Measurements from ENCODE around the gene RGS6. TPM values are rescaled to one million over a fixed set of nuclear protein-coding genes. Genes with fewer than 3 reads are reported as not detected.

RGS6 gene
- polyA plus RNA-seq, 3 donors, result not detected

DNA sequence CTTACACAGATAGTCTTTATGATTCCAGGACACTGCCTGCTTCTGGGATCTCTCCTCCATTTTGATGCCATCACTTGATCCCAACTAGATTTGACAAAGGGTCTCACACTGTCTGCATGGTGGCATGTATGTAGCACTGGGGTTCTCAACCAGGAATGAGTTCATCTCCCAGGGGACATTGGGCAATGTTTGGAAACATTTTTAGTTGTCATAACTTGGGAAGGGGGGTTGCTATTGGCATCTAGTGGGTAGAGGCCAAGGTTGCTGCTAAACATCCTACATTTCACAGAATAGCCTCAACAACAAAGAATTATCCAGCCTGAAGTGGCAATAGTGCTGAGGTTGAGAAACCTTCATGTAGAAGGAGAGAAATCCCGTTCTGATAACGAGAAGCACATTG lies 585.5 kb downstream of the RGS6 start:
- Mint-ChIP-seq H3K27ac (peak overlapping the region in 1 of 7 donors; percentile 74), H3K4me1 (peaks cover 41% of the 10 kb centered on the region), H3K4me3 (no peak overlapping the region), H3K9me3 (peaks cover 0 to 10% (median 2%) of the 10 kb centered on the region in 7 donors), H3K36me3 (peaks cover 0 to 3% of the 10 kb centered on the region in 2 donors), H3K27me3 (ENCODE audit: low read depth in 3 of 3) (peaks cover 14 to 22% (median 19%) of the 10 kb centered on the region in 3 donors)
- no peak for DNase-seq
- intact Hi-C loops (cut with micrococcal nuclease), result loop anchor here (2.0 kb wide), 3 partner anchors 17 to 431 kb away; no protein-coding TSS in a partner anchor
- TF ChIP-seq, protein P1, sequence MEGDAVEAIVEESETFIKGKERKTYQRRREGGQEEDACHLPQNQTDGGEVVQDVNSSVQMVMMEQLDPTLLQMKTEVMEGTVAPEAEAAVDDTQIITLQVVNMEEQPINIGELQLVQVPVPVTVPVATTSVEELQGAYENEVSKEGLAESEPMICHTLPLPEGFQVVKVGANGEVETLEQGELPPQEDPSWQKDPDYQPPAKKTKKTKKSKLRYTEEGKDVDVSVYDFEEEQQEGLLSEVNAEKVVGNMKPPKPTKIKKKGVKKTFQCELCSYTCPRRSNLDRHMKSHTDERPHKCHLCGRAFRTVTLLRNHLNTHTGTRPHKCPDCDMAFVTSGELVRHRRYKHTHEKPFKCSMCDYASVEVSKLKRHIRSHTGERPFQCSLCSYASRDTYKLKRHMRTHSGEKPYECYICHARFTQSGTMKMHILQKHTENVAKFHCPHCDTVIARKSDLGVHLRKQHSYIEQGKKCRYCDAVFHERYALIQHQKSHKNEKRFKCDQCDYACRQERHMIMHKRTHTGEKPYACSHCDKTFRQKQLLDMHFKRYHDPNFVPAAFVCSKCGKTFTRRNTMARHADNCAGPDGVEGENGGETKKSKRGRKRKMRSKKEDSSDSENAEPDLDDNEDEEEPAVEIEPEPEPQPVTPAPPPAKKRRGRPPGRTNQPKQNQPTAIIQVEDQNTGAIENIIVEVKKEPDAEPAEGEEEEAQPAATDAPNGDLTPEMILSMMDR (IDR thresholded peaks at IDR 0.05), result no peak
- H3K9me3 ChIP-seq (replicated peaks in 1 of 2; ENCODE audit: control insufficient read depth in 1 of 2, insufficient read depth in 1 of 2, low read length in 2 of 2), result no peaks in the 10 kb centered on the region
- WGBS (ENCODE audit: insufficient coverage), result 92% methylated on average over 2 of the region's 2 CpGs
- no peaks in the 10 kb centered on the region for H4K20me1 ChIP-seq (ENCODE audit: insufficient read depth, low read length)
- H3K4me1 ChIP-seq (ENCODE audit: control insufficient read depth in 1 of 2, insufficient read depth in 2 of 2, low read length in 2 of 2), result peaks cover 31 to 32% of the 10 kb centered on the region in 2 donors
- H3K27me3 ChIP-seq (ENCODE audit: control insufficient read depth in 2 of 2, insufficient read depth in 2 of 2, low read length in 2 of 2), result peaks cover 6 to 11% of the 10 kb centered on the region in 2 donors
- no peak overlapping the region for H3K4me2 ChIP-seq (replicated peaks; ENCODE audit: extremely low read depth, low read length, poor library complexity, severe bottlenecking)
- no peaks in the 10 kb centered on the region for H3K79me2 ChIP-seq (ENCODE audit: insufficient read depth, low read length)
- H2AFZ ChIP-seq (ENCODE audit: insufficient read depth, low read depth, low read length, poor library complexity, severe bottlenecking), result no peak overlapping the region
- no peak overlapping the region for H3K27ac ChIP-seq (ENCODE audit: low read depth in 1 of 2, low read length in 2 of 2)
- no peaks in the 10 kb centered on the region for H3K36me3 ChIP-seq (replicated peaks in 1 of 2; ENCODE audit: control insufficient read depth in 1 of 2, insufficient read depth in 2 of 2, low read length in 2 of 2)
- no peak overlapping the region for H3K4me3 ChIP-seq (replicated peaks in 1 of 3; ENCODE audit: low read depth in 2 of 3, low read length in 3 of 3)
- H3K9ac ChIP-seq (ENCODE audit: insufficient read depth, low read length, poor library complexity, severe bottlenecking), result no peak overlapping the region

DNA sequence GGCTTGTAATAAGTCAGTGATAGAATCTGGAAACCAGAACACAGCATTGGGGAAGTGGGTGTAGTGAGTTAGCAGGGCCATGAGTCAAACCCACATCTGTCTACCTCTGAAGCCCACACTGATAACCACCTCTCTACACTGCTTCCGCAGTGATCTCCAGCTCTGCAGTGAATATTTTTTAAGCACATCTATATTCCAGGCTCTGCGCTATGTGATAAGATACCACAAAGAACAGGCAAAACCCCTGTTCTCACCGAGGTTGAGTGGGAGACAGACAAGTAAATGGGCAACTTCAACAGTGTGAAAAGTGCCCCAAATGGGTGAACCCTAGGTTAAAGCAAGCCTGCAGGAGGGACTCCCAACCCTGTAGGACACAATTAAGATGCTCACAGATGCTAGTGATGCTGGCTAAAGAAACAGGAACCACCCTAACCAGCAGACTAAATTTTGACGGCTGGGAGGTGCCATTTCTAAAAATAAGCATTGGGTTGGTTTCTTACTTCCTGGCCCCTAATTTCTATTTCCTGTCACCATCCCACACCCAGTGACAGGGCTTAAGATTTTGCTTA lies 586.7 kb downstream of the RGS6 start:
- peak; percentile 46 to 63 (median 55) for DNase-seq
- peaks cover 0 to 10% (median 2%) of the 10 kb centered on the region in 7 donors for H3K9me3 Mint-ChIP-seq
- H3K4me1 ChIP-seq (ENCODE audit: control insufficient read depth in 1 of 2, insufficient read depth in 2 of 2, low read length in 2 of 2), result peaks cover 41 to 43% of the 10 kb centered on the region in 2 donors
- peaks cover 8 to 11% of the 10 kb centered on the region in 2 donors for H3K27me3 ChIP-seq (ENCODE audit: control insufficient read depth in 2 of 2, insufficient read depth in 2 of 2, low read length in 2 of 2)
- peaks cover 52% of the 10 kb centered on the region for H3K4me1 Mint-ChIP-seq
- 0% methylated on average over 2 of the region's 4 CpGs for WGBS (ENCODE audit: insufficient coverage)
- TF ChIP-seq, protein P1 (IDR thresholded peaks at IDR 0.05), result no peak
- no peaks in the 10 kb centered on the region for H3K36me3 ChIP-seq (replicated peaks in 1 of 2; ENCODE audit: control insufficient read depth in 1 of 2, insufficient read depth in 2 of 2, low read length in 2 of 2)
- peaks cover 16 to 31% (median 24%) of the 10 kb centered on the region in 3 donors for H3K27me3 Mint-ChIP-seq (ENCODE audit: low read depth in 3 of 3)
- intact Hi-C loops (cut with micrococcal nuclease), result loop anchor here in 1 of 2 donors (2.0 kb wide), 1 partner anchor 16 kb away; no protein-coding TSS in a partner anchor
- H2AFZ ChIP-seq (ENCODE audit: insufficient read depth, low read depth, low read length, poor library complexity, severe bottlenecking), result no peak overlapping the region
- H3K36me3 Mint-ChIP-seq, result peaks cover 0 to 3% of the 10 kb centered on the region in 2 donors
- peak overlapping the region in 1 of 3 experiments; percentile 40 for H3K4me3 ChIP-seq (replicated peaks in 1 of 3; ENCODE audit: low read depth in 2 of 3, low read length in 3 of 3)
- H3K9me3 ChIP-seq (replicated peaks in 1 of 2; ENCODE audit: control insufficient read depth in 1 of 2, insufficient read depth in 1 of 2, low read length in 2 of 2), result no peaks in the 10 kb centered on the region
- no peaks in the 10 kb centered on the region for H3K79me2 ChIP-seq (ENCODE audit: insufficient read depth, low read length)
- no peaks in the 10 kb centered on the region for H4K20me1 ChIP-seq (ENCODE audit: insufficient read depth, low read length)
- H3K4me2 ChIP-seq (replicated peaks; ENCODE audit: extremely low read depth, low read length, poor library complexity, severe bottlenecking), result peak overlapping the region; percentile 21
- H3K4me3 Mint-ChIP-seq, result peak overlapping the region in 1 of 2 donors; percentile 71
- H3K27ac ChIP-seq (ENCODE audit: low read depth in 1 of 2, low read length in 2 of 2), result peak overlapping the region in 1 of 2 donors; percentile 53
- peak overlapping the region; percentile 22 to 83 (median 71) for H3K27ac Mint-ChIP-seq
- no peak overlapping the region for H3K9ac ChIP-seq (ENCODE audit: insufficient read depth, low read length, poor library complexity, severe bottlenecking)
